ENCODE measurements around the gene DDRGK1. TPM values are rescaled to one million over a fixed set of nuclear protein-coding genes. Genes with fewer than 3 reads are reported as not detected.
"Not testable (repeated sequence)": the region's sequence is repeated elsewhere in the genome, so short reads cannot be mapped to it uniquely, and the experiment has no call there.

Gene DDRGK1
- total RNA-seq, 1 donor from 2014 or later = 59.3 TPM

GRCh38 chr20:3218307-3218988 lies 14.0 kb upstream of the DDRGK1 start:
- Mint-ChIP-seq H3K27me3 (ENCODE audit: unreplicated experiment) (no peaks in the 10 kb centered on the region), H3K9me3 (ENCODE audit: unreplicated experiment) (no peaks in the 10 kb centered on the region), H3K36me3 (ENCODE audit: unreplicated experiment) (no peaks in the 10 kb centered on the region), H3K27ac (ENCODE audit: unreplicated experiment) (no peak overlapping the region), H3K4me3 (ENCODE audit: unreplicated experiment) (no peak overlapping the region), H3K4me1 (ENCODE audit: low read depth, unreplicated experiment) (peaks cover 3% of the 10 kb centered on the region)
- TF ChIP-seq CTCF (IDR thresholded peaks at IDR 0.05; ENCODE audit: partially characterized antibody, unreplicated experiment) = peak; percentile 100
- DNase-seq = peak; percentile 88

GRCh38 chr20:3215359-3215917 lies 11.0 kb upstream of the DDRGK1 start:
- H3K27ac Mint-ChIP-seq (ENCODE audit: unreplicated experiment); H3K4me3 Mint-ChIP-seq (ENCODE audit: unreplicated experiment); H3K4me1 Mint-ChIP-seq (ENCODE audit: low read depth, unreplicated experiment); H3K9me3 Mint-ChIP-seq (ENCODE audit: unreplicated experiment); H3K36me3 Mint-ChIP-seq (ENCODE audit: unreplicated experiment); H3K27me3 Mint-ChIP-seq (ENCODE audit: unreplicated experiment); DNase-seq: not testable (repeated sequence)

GRCh38 chr20:3213226-3213625 lies 8.7 kb upstream of the DDRGK1 start:
- Mint-ChIP-seq H3K27ac (ENCODE audit: unreplicated experiment) (no peak overlapping the region), H3K36me3 (ENCODE audit: unreplicated experiment) (no peaks in the 10 kb centered on the region), H3K27me3 (ENCODE audit: unreplicated experiment) (no peaks in the 10 kb centered on the region), H3K4me3 (ENCODE audit: unreplicated experiment) (no peak overlapping the region), H3K9me3 (ENCODE audit: unreplicated experiment) (peaks cover 1% of the 10 kb centered on the region), H3K4me1 (ENCODE audit: low read depth, unreplicated experiment) (peaks cover 1% of the 10 kb centered on the region)
- TF ChIP-seq CTCF (IDR thresholded peaks at IDR 0.05; ENCODE audit: partially characterized antibody, unreplicated experiment) = no peak
- DNase-seq = no peak

GRCh38 chr20:3210346-3210745 lies 5.9 kb upstream of the DDRGK1 start:
- H3K27ac Mint-ChIP-seq (ENCODE audit: unreplicated experiment) = no peak overlapping the region
- H3K4me3 Mint-ChIP-seq (ENCODE audit: unreplicated experiment) = peak overlapping the region; percentile 93
- no peak for DNase-seq
- no peaks in the 10 kb centered on the region for H3K36me3 Mint-ChIP-seq (ENCODE audit: unreplicated experiment)
- no peak for TF ChIP-seq CTCF (IDR thresholded peaks at IDR 0.05; ENCODE audit: partially characterized antibody, unreplicated experiment)
- H3K27me3 Mint-ChIP-seq (ENCODE audit: unreplicated experiment) = no peaks in the 10 kb centered on the region
- peaks cover 1% of the 10 kb centered on the region for H3K9me3 Mint-ChIP-seq (ENCODE audit: unreplicated experiment)
- H3K4me1 Mint-ChIP-seq (ENCODE audit: low read depth, unreplicated experiment) = peaks cover 1% of the 10 kb centered on the region

- Mint-ChIP-seq H3K4me3 (ENCODE audit: unreplicated experiment) (peak overlapping the region; percentile 93), H3K27ac (ENCODE audit: unreplicated experiment) (peak overlapping the region; percentile 74), H3K9me3 (ENCODE audit: unreplicated experiment) (peaks cover 1% of the 10 kb centered on the region)
Measured at GRCh38 chr20:3209946-3210317, 5.5 kb upstream of the DDRGK1 start.

More at GRCh38 chr20:3209946-3210317, 5.5 kb upstream of the DDRGK1 start:
- peaks cover 1% of the 10 kb centered on the region for H3K4me1 Mint-ChIP-seq (ENCODE audit: low read depth, unreplicated experiment)
- no peak for DNase-seq
- H3K27me3 Mint-ChIP-seq (ENCODE audit: unreplicated experiment) = no peaks in the 10 kb centered on the region
- H3K36me3 Mint-ChIP-seq (ENCODE audit: unreplicated experiment) = no peaks in the 10 kb centered on the region
- no peak for TF ChIP-seq CTCF (IDR thresholded peaks at IDR 0.05; ENCODE audit: partially characterized antibody, unreplicated experiment)
